CD14-positive monocyte (primary cell): ENCODE measurements around the gene CHRNB4. TPM values are rescaled to one million over a fixed set of nuclear protein-coding genes. Genes with fewer than 3 reads are reported as not detected.

Source experiments
- DNase-seq, 3 donors: peaks; one replicate each; pipeline ENCODE4 v3.0.0-alpha.2; 2011 to 2022
- H2AFZ ChIP-seq: 2 replicates; pipeline ENCODE4 v1.6.0; 2012; ENCODE audit warnings: mild to moderate bottlenecking, low read depth, low read length, inconsistent platforms; ENCODE audit not compliant: insufficient read depth, poor library complexity, severe bottlenecking
- H3K27ac ChIP-seq, 2 donors: 1 replicate in 1 of 2; 2 replicates in 1 of 2; pipeline ENCODE4 v1.5.1; 2012 to 2013; ENCODE audit warnings: low read length in 2 of 2, control low read depth in 1 of 2, inconsistent platforms in 1 of 2, low read depth in 1 of 2, mild to moderate bottlenecking in 1 of 2
- H3K27me3 ChIP-seq, 2 donors: one replicate each; pipeline versions ENCODE4 v1.6.0 to v1.6.1; 2011 to 2013; ENCODE audit warnings: low read length in 2 of 2; ENCODE audit not compliant: control insufficient read depth in 2 of 2, insufficient read depth in 2 of 2
- H3K36me3 ChIP-seq, 2 donors: replicated peaks in 1 of 2; 1 replicate in 1 of 2; 2 replicates in 1 of 2; pipeline versions ENCODE4 v1.5.1 to v1.6.1; 2012 to 2013; ENCODE audit warnings: low read length in 2 of 2, control low read depth in 1 of 2, inconsistent platforms in 1 of 2, mild to moderate bottlenecking in 1 of 2; ENCODE audit not compliant: insufficient read depth in 2 of 2, control insufficient read depth in 1 of 2
- H3K4me1 ChIP-seq, 2 donors: 1 replicate in 1 of 2; 2 replicates in 1 of 2; pipeline versions ENCODE4 v1.5.1 to v1.6.1; 2012 to 2013; ENCODE audit warnings: low read length in 2 of 2, control low read depth in 1 of 2, inconsistent platforms in 1 of 2, mild to moderate bottlenecking in 1 of 2, moderate library complexity in 1 of 2; ENCODE audit not compliant: insufficient read depth in 2 of 2, control insufficient read depth in 1 of 2
- H3K4me2 ChIP-seq: replicated peaks from 2 replicates; pipeline ENCODE3; 2012; ENCODE audit warnings: low read length, moderate library complexity, mild to moderate bottlenecking; ENCODE audit not compliant: poor library complexity, severe bottlenecking; ENCODE audit errors: extremely low read depth
- H3K4me3 ChIP-seq, 3 experiments: fragments of 200-600 bp in 1 of 3; sonication (generic) in 1 of 3; replicated peaks in 1 of 3; 1 replicate in 2 of 3; 2 replicates in 1 of 3; pipeline ENCODE4 v1.5.1; 2011 to 2013; ENCODE audit warnings: low read length in 3 of 3, mild to moderate bottlenecking in 3 of 3, control low read depth in 2 of 3, low read depth in 2 of 3, inconsistent platforms in 1 of 3, moderate library complexity in 1 of 3
- H3K79me2 ChIP-seq: 2 replicates; pipeline ENCODE4 v1.6.0; 2012; ENCODE audit warnings: mild to moderate bottlenecking, control low read depth, inconsistent platforms, low read length, moderate library complexity; ENCODE audit not compliant: insufficient read depth
- H3K9ac ChIP-seq: 2 replicates; pipeline ENCODE4 v1.6.0; 2017; ENCODE audit warnings: low read length, mild to moderate bottlenecking; ENCODE audit not compliant: insufficient read depth, poor library complexity, severe bottlenecking
- H3K9me3 ChIP-seq, 2 donors: replicated peaks in 1 of 2; 1 replicate in 1 of 2; 2 replicates in 1 of 2; pipeline versions ENCODE4 v1.5.1 to v1.6.1; 2012 to 2013; ENCODE audit warnings: low read length in 2 of 2, control low read depth in 1 of 2; ENCODE audit not compliant: control insufficient read depth in 1 of 2, insufficient read depth in 1 of 2
- H4K20me1 ChIP-seq: 2 replicates; pipeline ENCODE4 v1.6.0; 2012; ENCODE audit warnings: mild to moderate bottlenecking, low read length, control low read depth, moderate library complexity; ENCODE audit not compliant: insufficient read depth
- H3K27ac Mint-ChIP-seq, 7 donors: one replicate each; pipeline ENCODE4 v1.8.0; 2020; ENCODE audit warnings: mild to moderate bottlenecking in 7 of 7, mixed read lengths in 7 of 7, moderate library complexity in 6 of 7, inconsistent platforms in 2 of 7
- H3K27me3 Mint-ChIP-seq, 3 donors: one replicate each; pipeline ENCODE4 v1.8.0; 2021 to 2022; ENCODE audit warnings: low read depth in 3 of 3, mild to moderate bottlenecking in 3 of 3, mixed read lengths in 3 of 3, moderate library complexity in 3 of 3, inconsistent platforms in 1 of 3
- H3K36me3 Mint-ChIP-seq, 2 donors: one replicate each; pipeline ENCODE4 v1.8.0; 2020; ENCODE audit warnings: mixed read lengths in 2 of 2, inconsistent platforms in 1 of 2, mild to moderate bottlenecking in 1 of 2
- H3K4me1 Mint-ChIP-seq: one replicate; pipeline ENCODE4 v1.8.0; 2020; ENCODE audit warnings: mild to moderate bottlenecking, mixed read lengths
- H3K4me3 Mint-ChIP-seq, 2 donors: one replicate each; pipeline ENCODE4 v1.8.0; 2020; ENCODE audit warnings: mild to moderate bottlenecking in 2 of 2, mixed read lengths in 2 of 2, moderate library complexity in 1 of 2
- H3K9me3 Mint-ChIP-seq, 7 donors: one replicate each; pipeline ENCODE4 v1.8.0; 2020 to 2022; ENCODE audit warnings: mixed read lengths in 7 of 7, mild to moderate bottlenecking in 6 of 7, moderate library complexity in 6 of 7, inconsistent platforms in 2 of 7
- WGBS: methylation state at CpG from one replicate; pipeline ENCODE4 v1.1.5; 2013; ENCODE audit warnings: missing lambda C conversion rate; ENCODE audit not compliant: insufficient coverage; 5-methylcytosine and 5-hydroxymethylcytosine counted together
- intact Hi-C, 2 donors: fragments of 100-400 bp; cut with micrococcal nuclease; formaldehyde crosslinking; loops; one replicate each; pipeline versions ENCODE4 v1.15.0 to v1.15.1; 2023
- polyA plus RNA-seq, 3 donors: library from polyadenylated mRNA; depleted of rRNA in 1 of 3; unstranded in 2 of 3; stranded (reverse) in 1 of 3; fragments of 300-500 nt in 2 of 3; fragments of >200 nt in 1 of 3; fragmentation: Illumina TruSeq in 2 of 3; gene quantifications; 1 replicate in 2 of 3; 2 replicates in 1 of 3; pipeline ENCODE4 v1.2.3, GENCODE V29; 2012 to 2021
- TF ChIP-seq, protein P1 (sequence below): fragments of 200-600 bp; IDR thresholded peaks from one replicate; pipeline ENCODE4 v1.8.0; 2022; ENCODE audit warnings: antibody characterized with exemption, mild to moderate bottlenecking

Gene CHRNB4
- polyA plus RNA-seq, 3 donors: not detected

- TF ChIP-seq, protein P1, sequence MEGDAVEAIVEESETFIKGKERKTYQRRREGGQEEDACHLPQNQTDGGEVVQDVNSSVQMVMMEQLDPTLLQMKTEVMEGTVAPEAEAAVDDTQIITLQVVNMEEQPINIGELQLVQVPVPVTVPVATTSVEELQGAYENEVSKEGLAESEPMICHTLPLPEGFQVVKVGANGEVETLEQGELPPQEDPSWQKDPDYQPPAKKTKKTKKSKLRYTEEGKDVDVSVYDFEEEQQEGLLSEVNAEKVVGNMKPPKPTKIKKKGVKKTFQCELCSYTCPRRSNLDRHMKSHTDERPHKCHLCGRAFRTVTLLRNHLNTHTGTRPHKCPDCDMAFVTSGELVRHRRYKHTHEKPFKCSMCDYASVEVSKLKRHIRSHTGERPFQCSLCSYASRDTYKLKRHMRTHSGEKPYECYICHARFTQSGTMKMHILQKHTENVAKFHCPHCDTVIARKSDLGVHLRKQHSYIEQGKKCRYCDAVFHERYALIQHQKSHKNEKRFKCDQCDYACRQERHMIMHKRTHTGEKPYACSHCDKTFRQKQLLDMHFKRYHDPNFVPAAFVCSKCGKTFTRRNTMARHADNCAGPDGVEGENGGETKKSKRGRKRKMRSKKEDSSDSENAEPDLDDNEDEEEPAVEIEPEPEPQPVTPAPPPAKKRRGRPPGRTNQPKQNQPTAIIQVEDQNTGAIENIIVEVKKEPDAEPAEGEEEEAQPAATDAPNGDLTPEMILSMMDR: no peak
- WGBS: 68% methylated on average over 11 of the region's 12 CpGs
- H3K27me3 Mint-ChIP-seq: peaks cover 34 to 41% (median 35%) of the 10 kb centered on the region in 3 donors
- no peak for DNase-seq
- no peak overlapping the region for H3K4me3 ChIP-seq
- H3K4me3 Mint-ChIP-seq: no peak overlapping the region
- H3K27ac Mint-ChIP-seq: no peak overlapping the region
- no peaks in the 10 kb centered on the region for H3K4me1 ChIP-seq
- no peaks in the 10 kb centered on the region for H3K4me1 Mint-ChIP-seq
- no peaks in the 10 kb centered on the region for H3K36me3 ChIP-seq
- H3K79me2 ChIP-seq: no peaks in the 10 kb centered on the region
- no peak overlapping the region for H2AFZ ChIP-seq
- H3K9ac ChIP-seq: no peak overlapping the region
- intact Hi-C loops: no loop called here
- peaks cover 0 to 6% of the 10 kb centered on the region in 2 donors for H3K9me3 ChIP-seq
- H3K4me2 ChIP-seq: no peak overlapping the region
- H3K36me3 Mint-ChIP-seq: peaks cover 0 to 3% of the 10 kb centered on the region in 2 donors
- peaks cover 0 to 5% (median 0%) of the 10 kb centered on the region in 7 donors for H3K9me3 Mint-ChIP-seq
- peaks cover 12 to 25% of the 10 kb centered on the region in 2 donors for H3K27me3 ChIP-seq
- no peak overlapping the region for H3K27ac ChIP-seq
- no peaks in the 10 kb centered on the region for H4K20me1 ChIP-seq
Observed at GRCh38 chr15:78625606-78626280, 15.3 kb downstream of the CHRNB4 start.

DNA sequence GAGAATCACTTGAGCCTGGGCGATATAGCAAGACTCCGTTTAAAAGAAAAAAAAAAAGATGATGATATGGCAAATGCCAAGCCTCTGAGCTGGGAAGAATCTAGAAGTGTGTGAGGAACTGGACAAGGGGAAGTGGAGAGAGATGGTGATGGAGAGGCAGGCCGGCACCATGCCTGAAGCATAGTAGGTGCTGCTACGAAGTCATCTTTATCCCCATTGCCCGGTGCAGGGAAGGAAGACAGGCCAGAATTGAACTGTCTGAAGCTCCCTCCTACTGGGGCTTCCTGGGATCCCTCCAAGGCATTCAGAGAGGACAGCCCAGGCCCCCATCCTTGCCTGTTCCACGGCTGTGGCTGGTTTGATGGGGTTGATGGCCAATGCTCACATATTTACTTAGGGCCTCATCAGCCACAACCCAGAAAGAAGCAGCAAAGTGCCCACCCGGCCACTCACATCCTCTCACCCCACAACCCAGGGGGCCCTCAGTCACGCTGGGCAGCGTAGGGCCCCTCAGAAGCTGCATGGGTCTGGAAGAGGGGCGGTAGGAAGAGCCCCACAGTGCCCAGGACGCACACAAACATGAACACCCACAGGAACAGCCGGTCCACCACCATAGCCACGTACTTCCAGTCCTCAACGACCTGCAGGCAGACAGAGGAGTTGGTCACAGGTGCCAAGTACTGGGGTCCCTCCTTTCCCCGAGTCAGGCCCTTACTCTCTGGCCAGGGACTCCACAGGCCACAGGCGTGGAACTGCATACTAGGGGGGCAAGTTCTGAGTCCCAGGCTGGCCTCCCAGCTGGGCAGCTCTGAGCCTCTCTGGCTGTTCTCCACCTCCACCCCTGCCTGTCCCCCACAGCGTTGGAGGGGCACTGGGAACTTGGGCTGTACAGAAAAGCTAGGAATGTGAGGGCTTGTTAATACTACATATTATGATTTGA is 16.1 kb downstream of the CHRNB4 start:
- H3K9me3 Mint-ChIP-seq: peaks cover 0 to 5% (median 0%) of the 10 kb centered on the region in 7 donors
- H3K36me3 ChIP-seq: no peaks in the 10 kb centered on the region
- no peak for DNase-seq
- no peak overlapping the region for H3K4me3 ChIP-seq
- peaks cover 38 to 43% (median 42%) of the 10 kb centered on the region in 3 donors for H3K27me3 Mint-ChIP-seq
- WGBS: 82% methylated on average over 14 of the region's 17 CpGs
- H3K9ac ChIP-seq: no peak overlapping the region
- peaks cover 15 to 30% of the 10 kb centered on the region in 2 donors for H3K27me3 ChIP-seq
- H3K4me1 ChIP-seq: no peaks in the 10 kb centered on the region
- no peaks in the 10 kb centered on the region for H3K4me1 Mint-ChIP-seq
- intact Hi-C loops: no loop called here
- H2AFZ ChIP-seq: no peak overlapping the region
- peaks cover 0 to 3% of the 10 kb centered on the region in 2 donors for H3K36me3 Mint-ChIP-seq
- no peak overlapping the region for H3K27ac ChIP-seq
- H3K79me2 ChIP-seq: no peaks in the 10 kb centered on the region
- TF ChIP-seq, protein P1: no peak
- H3K27ac Mint-ChIP-seq: no peak overlapping the region
- H3K4me2 ChIP-seq: no peak overlapping the region
- no peak overlapping the region for H3K4me3 Mint-ChIP-seq
- peaks cover 0 to 6% of the 10 kb centered on the region in 2 donors for H3K9me3 ChIP-seq
- no peaks in the 10 kb centered on the region for H4K20me1 ChIP-seq
